ENCODE data around the gene SEMA3D.

GRCh38 chr7:85224171-85224570, 37.3 kb upstream of the SEMA3D start:
- TF ChIP-seq POLR2A (IDR thresholded peaks at IDR 0.05) (no peak), CTCF (IDR thresholded peaks at IDR 0.05) (no peak), EP300 (IDR thresholded peaks at IDR 0.05) (no peak)
